T-helper 1 cell (primary cell): ENCODE measurements around the gene PSMD1.
A peak's percentile ranks its signal among the peaks of the same experiment; 100 is the strongest.
"Not testable (repeated sequence)": the region's sequence is repeated elsewhere in the genome, so short reads cannot be mapped to it uniquely, and the experiment has no call there.

ENCODE experiments used
- DNase-seq, 5 donors: peaks; one replicate each; pipeline ENCODE4 v3.0.0-alpha.2; 2012 to 2020
- total RNA-seq, 4 donors: gene quantifications; one replicate each; lab custom pipeline; 2026; lab: John Stamatoyannopoulos, UW

The PSMD1 gene
- total RNA-seq = 52.3 to 75.2 (median 71.0) reads per million in 4 donors

- peak; percentile 78 to 93 (median 88) for DNase-seq
These were observed at the start of gene PSMD1 for GRCh38 chr2:231056453-231057416. Gene PSMD1, plus strand, starts transcription at chr2:231056867. Its CDS starts 159 bp downstream, at chr2:231057026.

- DNase-seq = no peak
These were observed 49.2 kb upstream of the PSMD1 start for GRCh38 chr2:231007286-231008098.

DNA sequence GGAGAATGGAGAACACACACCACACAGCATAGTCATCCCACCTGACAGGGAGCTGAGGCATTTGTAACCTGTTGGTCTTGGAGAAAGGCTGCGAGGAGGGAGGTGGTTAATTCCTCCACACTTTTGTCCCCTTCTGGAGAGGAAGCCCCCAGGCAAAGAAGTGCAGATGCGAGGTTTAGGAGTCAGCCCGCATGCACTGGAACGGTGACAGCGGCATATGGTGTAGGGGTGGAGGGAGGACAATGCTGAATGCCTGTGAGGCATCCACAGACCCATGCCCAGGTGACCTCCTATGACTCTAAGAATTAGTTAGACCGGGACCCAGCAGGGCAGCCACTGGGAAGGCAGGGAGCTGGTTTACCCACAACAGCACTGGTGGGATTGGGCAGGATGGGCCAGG is 48.5 kb upstream of the PSMD1 start:
- DNase-seq = no peak

DNA sequence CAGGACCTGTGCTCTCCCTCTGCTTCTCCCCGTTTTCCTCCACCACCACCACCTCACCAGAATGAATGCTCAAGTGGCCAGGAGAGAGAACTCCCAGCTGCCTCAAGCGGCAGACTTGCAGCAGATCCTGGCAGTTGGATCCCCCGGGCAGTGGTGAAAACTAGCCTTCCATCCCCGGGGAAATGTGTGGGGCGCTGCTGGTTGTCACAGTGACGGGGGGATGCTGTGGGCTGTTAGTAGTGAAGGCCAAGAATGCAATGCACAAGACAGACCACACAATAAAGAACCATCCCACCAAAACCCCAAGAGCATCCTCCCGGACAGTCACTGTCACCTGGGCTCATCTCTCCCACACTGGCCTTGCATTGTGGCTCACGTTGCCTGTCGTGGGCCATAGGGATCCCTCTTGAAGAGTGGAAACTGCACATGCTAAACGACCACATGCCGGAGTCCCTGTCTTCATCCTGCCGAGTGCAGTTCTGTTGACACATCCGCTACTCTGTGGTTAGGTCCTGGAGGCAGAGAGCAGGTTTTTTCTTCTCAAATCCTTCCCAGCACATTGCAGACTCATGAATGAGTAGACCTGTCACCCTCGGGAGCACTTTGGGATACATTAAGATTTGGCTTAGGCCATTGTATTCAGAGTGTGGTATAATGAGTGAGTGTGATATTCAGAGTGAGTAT is 47.3 kb upstream of the PSMD1 start:
- no peak for DNase-seq

- no peak for DNase-seq
These were observed 46.4 kb upstream of the PSMD1 start for GRCh38 chr2:231010201-231010730.

DNA sequence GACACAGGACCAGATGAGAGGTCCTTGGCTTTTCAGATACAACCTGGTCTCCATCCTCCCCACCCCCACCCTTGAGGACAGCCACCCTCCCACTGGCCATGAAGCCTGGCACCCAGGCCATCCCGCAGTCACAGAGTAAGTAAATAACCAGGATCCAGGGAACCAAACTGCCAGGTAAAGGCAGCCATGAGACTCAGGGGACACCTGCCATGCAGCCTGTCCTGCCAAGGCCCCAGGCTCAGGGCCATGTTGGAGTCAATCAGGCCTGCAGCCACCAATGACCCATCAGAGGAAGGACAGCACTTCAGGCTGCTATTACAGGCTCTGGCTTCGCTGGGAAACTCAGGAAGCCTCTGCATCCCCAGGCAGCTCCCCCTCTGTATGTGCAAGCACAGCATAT is 45.1 kb upstream of the PSMD1 start:
- DNase-seq = no peak

DNA sequence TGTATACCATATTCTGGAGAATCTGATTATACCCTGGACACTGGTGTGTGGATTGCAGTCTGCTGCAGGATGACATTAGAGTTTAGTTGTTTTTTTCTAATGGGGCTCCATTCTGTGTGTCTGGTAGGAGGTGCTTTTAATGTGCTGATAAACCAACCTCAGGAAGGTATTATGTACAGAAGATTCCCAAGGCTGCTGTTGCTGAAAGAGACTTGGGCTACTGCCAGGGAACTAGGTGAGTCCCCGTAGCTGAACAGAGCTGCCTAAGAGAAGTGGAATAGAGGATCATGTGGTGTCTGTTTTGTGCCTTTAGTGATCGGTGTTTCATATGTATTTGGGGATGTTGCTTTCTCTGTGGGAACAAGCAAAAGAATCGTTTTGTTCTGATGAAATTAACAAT is 44.2 kb upstream of the PSMD1 start:
- no peak for DNase-seq

DNA sequence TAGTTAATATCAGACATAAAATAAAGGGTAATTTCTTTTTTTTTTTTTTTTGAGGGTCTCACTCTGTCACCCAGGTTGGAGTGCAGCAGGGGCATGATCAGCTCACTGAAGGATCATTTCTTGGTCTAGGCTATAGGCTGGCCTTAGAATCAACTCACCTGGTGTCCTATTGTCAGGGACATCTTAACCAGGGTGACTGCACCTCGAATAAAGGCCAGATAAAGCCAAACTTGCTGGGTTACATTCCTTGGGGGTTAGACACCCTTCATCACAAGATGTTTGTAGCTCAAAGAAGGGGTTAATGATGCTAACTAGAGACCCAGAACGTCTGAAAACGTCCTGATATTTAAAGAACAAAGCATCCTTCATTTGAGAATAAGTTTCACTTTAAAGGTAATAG is 42.8 kb upstream of the PSMD1 start:
- DNase-seq = no peak

GRCh38 chr2:231015478-231015877 is 41.2 kb upstream of the PSMD1 start:
- no peak for DNase-seq

GRCh38 chr2:231015926-231016325 is 40.7 kb upstream of the PSMD1 start:
- no peak for DNase-seq

DNA sequence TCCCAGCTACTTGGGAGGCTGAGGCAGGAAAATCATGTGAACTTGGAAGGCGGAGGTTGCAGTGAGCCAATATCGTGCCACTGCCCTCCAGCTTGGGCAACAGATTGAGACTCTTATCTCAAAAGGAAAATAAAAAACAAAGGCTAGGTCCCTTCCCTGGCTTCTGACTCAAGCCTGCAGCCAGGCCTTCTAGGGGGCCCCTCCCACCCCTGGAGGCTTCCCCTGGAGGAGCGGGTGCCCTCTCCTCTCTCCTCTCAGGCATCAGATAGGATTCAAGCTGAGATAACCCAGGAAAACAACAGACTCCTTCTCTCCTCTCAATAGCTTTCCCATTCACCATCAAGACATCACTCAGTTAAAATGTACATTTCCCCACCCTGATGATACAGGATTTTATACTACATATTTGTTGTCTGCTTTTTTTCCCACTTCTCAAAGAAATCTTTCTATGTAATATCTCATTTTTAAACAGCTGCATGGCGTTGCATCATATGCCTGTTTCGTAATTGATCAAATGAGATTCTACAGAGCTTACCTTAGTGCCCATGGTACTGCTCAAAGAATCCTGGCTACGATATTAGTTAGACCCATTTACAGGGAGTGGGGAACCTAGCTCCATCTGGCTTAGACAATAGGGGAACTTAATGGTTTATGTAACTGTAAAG is 40.0 kb upstream of the PSMD1 start:
- no peak for DNase-seq

DNA sequence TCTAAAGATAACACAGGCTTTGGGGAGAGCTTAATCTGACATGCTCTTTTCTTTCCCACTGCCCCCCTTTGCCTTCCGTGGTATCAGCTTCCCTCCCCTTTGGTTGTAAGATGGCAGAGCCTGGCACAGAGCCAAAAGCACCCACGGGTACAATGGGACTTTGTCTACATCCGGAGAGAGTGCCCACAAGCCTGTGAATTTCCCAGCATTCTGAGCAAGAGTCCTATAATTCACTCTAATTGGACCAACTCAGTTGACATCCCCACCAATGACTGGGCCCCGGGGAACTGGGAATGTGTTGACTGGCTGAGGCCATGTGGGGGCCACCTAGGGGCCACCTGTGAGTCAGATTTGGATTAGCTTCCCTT is 39.5 kb upstream of the PSMD1 start:
- DNase-seq = no peak

- no peak for DNase-seq
These were observed 38.5 kb upstream of the PSMD1 start for GRCh38 chr2:231018184-231018583.

- not testable (repeated sequence) for DNase-seq
These were observed 31.6 kb upstream of the PSMD1 start for GRCh38 chr2:231025059-231025458.

DNA sequence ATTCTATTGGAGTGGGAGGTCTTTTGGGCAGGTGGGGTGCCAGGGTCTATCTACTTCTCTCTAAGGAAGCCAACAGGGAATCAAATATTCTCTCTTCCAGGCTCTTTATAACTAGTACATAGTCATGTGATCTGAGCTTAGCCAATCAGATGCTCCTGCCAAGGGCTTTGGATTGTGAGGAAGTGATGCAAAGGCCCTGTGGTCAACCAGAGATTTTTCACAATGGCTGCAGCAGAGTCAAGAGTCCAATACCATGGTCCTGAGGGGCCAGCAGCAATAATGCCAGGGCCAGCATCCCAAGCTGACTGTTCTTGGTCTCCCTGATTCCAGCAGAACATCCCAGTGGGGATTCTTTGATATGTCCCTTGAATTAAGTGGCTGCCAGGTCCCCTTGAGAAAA is 27.8 kb upstream of the PSMD1 start:
- no peak for DNase-seq

- DNase-seq = no peak
These were observed 27.1 kb upstream of the PSMD1 start for GRCh38 chr2:231029563-231029962.

DNA sequence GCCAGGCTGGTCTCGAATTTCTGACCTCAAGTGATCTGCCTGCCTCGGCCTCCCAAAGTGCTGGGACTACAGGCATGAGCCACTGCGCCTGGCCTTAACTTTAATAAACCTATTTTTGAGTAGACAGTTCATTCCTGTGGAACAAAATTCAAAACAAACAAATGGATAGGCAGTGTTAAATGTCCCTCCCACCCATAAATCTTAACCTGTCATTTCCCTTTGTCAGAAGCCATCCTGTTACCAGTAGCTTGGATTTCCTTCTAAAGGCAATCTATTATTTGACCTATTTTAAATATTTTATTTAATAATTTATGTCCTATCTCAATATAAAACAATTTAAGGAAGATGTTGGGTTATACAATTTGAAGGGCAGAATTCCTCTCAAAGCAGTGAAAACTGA is 25.9 kb upstream of the PSMD1 start:
- no peak for DNase-seq

DNA sequence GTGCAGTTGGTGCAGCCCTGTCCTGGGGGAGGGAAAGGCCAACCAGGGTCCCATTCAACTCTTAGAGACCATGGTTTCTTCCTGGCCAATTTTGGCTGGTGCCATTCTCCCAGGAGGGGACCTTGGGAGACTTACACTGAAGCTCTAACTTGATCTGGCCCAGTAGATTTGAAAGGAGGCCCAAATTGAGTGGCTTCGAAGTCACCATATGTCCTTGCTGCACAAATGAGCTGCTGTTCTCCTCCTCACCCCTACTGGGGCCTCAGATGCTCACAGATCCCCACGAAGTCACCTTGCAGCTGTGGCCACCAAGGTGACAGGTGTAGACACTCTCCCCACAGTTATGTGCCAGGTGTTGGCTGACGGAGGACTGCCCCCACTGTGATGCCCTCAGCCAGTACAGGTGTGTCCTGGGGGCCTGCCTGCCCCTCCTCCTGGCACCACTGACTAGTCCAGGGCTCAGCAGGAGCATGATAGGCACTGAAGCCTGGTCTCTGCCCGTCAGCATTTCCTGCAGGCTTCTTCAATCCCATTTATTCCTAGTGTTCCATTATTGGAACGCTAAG is 24.0 kb upstream of the PSMD1 start:
- no peak for DNase-seq

GRCh38 chr2:231033147-231034132 is 23.2 kb upstream of the PSMD1 start:
- DNase-seq = no peak

DNA sequence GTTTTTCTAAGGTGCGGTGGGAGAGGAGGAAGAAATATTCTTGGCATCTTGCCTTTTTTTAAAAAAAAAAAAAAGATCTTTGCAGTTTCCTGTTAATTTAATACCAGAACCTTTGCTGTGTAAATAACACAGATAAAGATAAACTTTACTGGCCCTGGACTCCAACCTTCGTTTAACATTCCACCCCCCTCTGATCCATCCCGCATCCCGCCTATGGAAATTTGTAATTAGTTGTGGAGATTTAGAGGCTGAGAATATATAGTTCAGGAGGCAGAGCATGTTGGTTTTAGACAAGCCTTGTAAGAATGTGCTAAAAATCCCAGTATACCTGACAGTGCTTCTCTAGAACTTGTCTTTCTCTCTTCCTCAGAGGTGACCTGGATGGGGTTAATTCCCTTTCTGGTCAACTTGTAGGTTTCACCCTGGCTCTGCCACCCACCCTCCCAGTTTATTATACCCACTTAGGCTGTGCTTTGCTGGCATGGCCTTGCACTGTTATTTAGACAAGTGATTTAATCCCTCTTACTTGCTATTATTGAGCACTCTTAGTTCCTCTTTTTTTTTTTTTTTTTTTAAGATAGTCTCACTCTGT is 22.3 kb upstream of the PSMD1 start:
- DNase-seq = no peak
